Chondrocyte (in vitro differentiated cells): ENCODE measurements around the gene SLC35F2. TPM values are rescaled to one million over a fixed set of nuclear protein-coding genes. Genes with fewer than 3 reads are reported as not detected.

ENCODE experiments used
- DNase-seq: peaks from one replicate; pipeline ENCODE4 v3.0.0; 2021; ENCODE audit warnings: mixed read lengths, low spot score
- H3K27ac Mint-ChIP-seq: one replicate; pipeline ENCODE4 v1.8.0; 2021; ENCODE audit warnings: mild to moderate bottlenecking, moderate library complexity, mixed read lengths; ENCODE audit not compliant: unreplicated experiment
- H3K27me3 Mint-ChIP-seq: 2 replicates; pipeline ENCODE4 v1.8.0; 2021; ENCODE audit warnings: low read depth, mixed read lengths
- H3K36me3 Mint-ChIP-seq: 2 replicates; pipeline ENCODE4 v1.8.0; 2021; ENCODE audit warnings: low read depth, mixed read lengths
- H3K4me1 Mint-ChIP-seq: 2 replicates; pipeline ENCODE4 v1.8.0; 2021; ENCODE audit warnings: low read depth, mild to moderate bottlenecking, mixed read lengths
- H3K4me3 Mint-ChIP-seq: one replicate; pipeline ENCODE4 v1.8.0; 2021; ENCODE audit warnings: mild to moderate bottlenecking, moderate library complexity, mixed read lengths; ENCODE audit not compliant: unreplicated experiment
- H3K9me3 Mint-ChIP-seq: 2 replicates; pipeline ENCODE4 v1.8.0; 2021; ENCODE audit warnings: low read depth, mixed read lengths
- total RNA-seq: library from RNA; stranded (reverse); gene quantifications from 3 replicates; pipeline ENCODE4 v1.2.1, GENCODE V29; 2021
- TF ChIP-seq, protein P1 (sequence below): fragments of 200-600 bp; sonication (generic); IDR thresholded peaks from 2 replicates; pipeline ENCODE4 v1.5.0; 2021; ENCODE audit warnings: antibody characterized with exemption, mild to moderate bottlenecking, moderate library complexity

The SLC35F2 gene
- total RNA-seq, 1 donor from 2014 or later = 5.6 TPM

DNA sequence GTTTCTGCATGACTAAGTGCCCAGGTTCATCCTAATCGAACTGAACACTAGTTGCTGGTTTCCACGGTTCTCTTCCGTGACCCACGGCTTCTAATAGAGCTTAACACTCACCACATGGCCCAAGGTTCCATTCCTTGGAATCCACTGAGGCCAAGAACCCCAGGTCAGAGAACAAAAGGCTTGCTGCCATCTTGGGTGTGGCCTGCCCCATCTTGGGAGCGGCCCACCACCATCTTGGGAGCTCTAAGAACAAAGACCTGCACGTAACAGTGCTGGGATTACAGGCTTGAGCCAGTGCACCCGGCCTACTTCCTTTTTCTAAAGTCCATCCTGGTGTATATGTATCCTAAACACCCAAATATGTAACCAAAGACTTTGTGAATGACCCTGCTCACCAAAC is 68.8 kb downstream of the SLC35F2 start:
- no peak overlapping the region for H3K4me3 Mint-ChIP-seq
- no peaks in the 10 kb centered on the region for H3K27me3 Mint-ChIP-seq
- no peaks in the 10 kb centered on the region for H3K4me1 Mint-ChIP-seq
- TF ChIP-seq, protein P1, sequence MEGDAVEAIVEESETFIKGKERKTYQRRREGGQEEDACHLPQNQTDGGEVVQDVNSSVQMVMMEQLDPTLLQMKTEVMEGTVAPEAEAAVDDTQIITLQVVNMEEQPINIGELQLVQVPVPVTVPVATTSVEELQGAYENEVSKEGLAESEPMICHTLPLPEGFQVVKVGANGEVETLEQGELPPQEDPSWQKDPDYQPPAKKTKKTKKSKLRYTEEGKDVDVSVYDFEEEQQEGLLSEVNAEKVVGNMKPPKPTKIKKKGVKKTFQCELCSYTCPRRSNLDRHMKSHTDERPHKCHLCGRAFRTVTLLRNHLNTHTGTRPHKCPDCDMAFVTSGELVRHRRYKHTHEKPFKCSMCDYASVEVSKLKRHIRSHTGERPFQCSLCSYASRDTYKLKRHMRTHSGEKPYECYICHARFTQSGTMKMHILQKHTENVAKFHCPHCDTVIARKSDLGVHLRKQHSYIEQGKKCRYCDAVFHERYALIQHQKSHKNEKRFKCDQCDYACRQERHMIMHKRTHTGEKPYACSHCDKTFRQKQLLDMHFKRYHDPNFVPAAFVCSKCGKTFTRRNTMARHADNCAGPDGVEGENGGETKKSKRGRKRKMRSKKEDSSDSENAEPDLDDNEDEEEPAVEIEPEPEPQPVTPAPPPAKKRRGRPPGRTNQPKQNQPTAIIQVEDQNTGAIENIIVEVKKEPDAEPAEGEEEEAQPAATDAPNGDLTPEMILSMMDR = no peak
- peaks cover 2% of the 10 kb centered on the region for H3K9me3 Mint-ChIP-seq
- no peak for DNase-seq
- no peaks in the 10 kb centered on the region for H3K36me3 Mint-ChIP-seq
- no peak overlapping the region for H3K27ac Mint-ChIP-seq

DNA sequence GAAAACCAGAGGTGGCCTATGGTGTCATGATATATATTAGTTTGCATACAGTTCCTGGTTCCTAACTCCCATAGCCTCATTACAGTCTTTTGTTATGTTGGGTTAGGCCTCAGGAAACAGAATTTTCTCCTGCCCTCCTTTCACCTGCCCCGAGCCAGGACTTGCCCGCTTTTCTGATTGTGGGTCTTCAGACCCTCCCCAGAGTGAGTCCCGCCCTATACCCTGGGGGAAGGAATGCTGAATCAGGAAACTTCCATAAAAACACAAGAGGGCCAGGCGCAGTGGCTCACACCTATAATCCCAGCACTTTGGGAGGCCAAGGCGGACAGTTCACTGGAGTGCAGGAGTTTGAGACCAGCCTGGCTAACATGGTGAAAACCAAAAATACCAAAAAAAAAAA is 70.9 kb downstream of the SLC35F2 start:
- Mint-ChIP-seq H3K27me3 (no peaks in the 10 kb centered on the region), H3K4me1 (no peaks in the 10 kb centered on the region), H3K36me3 (no peaks in the 10 kb centered on the region), H3K4me3 (no peak overlapping the region), H3K27ac (no peak overlapping the region), H3K9me3 (no peaks in the 10 kb centered on the region)
- TF ChIP-seq, protein P1 = no peak
- no peak for DNase-seq

DNA sequence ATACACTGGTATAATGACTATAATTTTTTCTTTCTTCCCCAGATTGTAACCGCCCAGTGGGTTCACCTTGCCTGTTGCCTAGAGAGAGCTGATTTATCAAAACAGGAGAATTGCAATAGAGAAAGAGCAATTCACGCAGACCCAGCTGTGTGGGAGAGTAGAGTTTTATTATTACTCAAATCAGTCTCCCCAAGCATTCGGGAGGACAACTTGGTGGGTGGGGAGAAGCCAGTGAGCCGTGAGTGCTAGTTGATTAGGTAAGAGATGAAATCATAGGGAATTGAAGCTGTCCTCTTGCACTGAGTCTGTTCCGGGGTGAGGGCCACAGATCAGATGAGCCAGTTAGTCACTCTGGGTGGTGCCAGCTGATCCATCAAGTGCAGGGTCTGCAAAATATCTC is 73.2 kb downstream of the SLC35F2 start:
- Mint-ChIP-seq H3K4me3 (no peak overlapping the region), H3K27me3 (no peaks in the 10 kb centered on the region)
- TF ChIP-seq, protein P1 = no peak

DNA sequence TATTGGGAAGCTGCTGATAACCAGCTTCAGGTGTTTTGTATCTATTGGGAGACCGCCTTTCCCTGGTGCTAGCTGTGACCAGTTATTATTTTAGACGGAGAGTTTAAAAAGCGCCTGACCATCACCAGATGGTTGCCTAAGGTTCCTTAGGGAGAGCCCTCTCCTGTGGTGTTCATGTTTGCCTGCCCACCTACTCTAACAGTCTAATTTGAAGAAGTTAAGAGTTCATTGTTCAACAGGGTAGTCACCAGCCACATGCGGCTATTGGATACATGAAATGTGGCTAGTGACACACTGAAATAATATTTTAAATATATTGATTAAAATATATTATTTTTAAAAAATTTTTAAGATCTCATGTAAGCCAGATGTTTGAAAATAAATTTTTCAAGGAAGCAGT is 75.5 kb downstream of the SLC35F2 start:
- H3K9me3 Mint-ChIP-seq = no peaks in the 10 kb centered on the region
- no peak overlapping the region for H3K27ac Mint-ChIP-seq
- H3K36me3 Mint-ChIP-seq = no peaks in the 10 kb centered on the region

More for the DNA sequence above, 73.2 kb downstream of the SLC35F2 start:
- no peaks in the 10 kb centered on the region for H3K9me3 Mint-ChIP-seq
- DNase-seq = no peak
- H3K36me3 Mint-ChIP-seq = no peaks in the 10 kb centered on the region
- no peaks in the 10 kb centered on the region for H3K4me1 Mint-ChIP-seq
- H3K27ac Mint-ChIP-seq = no peak overlapping the region

DNA sequence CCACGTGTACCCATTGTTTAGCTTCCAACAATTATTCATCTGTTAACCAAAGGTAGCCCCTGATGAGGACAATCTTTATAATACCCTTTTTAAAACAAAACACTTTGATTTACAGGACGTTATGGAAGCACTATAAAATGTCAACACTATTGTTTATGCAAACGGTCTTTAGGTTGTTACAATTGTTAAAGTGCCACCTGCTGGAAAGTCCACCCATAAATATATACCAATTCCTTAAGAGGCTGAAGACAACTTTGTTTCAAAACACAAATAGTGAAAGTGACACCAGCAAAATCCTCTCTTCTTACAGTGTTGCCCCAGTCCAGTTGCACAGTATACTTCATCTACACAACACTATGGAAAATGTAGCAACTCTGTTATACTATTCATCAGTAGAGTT is 77.8 kb downstream of the SLC35F2 start:
- no peaks in the 10 kb centered on the region for H3K4me1 Mint-ChIP-seq
- TF ChIP-seq, protein P1 = peak; percentile 40
- H3K36me3 Mint-ChIP-seq = no peaks in the 10 kb centered on the region
- no peaks in the 10 kb centered on the region for H3K27me3 Mint-ChIP-seq
- no peaks in the 10 kb centered on the region for H3K9me3 Mint-ChIP-seq
- no peak overlapping the region for H3K4me3 Mint-ChIP-seq
- DNase-seq = no peak
- H3K27ac Mint-ChIP-seq = no peak overlapping the region

More for the DNA sequence above, 75.5 kb downstream of the SLC35F2 start:
- Mint-ChIP-seq H3K4me1 (no peaks in the 10 kb centered on the region), H3K27me3 (no peaks in the 10 kb centered on the region), H3K4me3 (no peak overlapping the region)
- TF ChIP-seq, protein P1 = no peak
- DNase-seq = no peak
